ENCODE results near the gene HPCAL4. TPM values are rescaled to one million over a fixed set of nuclear protein-coding genes. Genes with fewer than 3 reads are reported as not detected.

HPCAL4 gene
- total RNA-seq, 1 experiment from 2014 or later = 0.50 TPM

- no peaks in the 10 kb centered on the region for H3K36me3 Mint-ChIP-seq
- DNase-seq (ENCODE audit: low spot score) = no peak
- H3K4me1 Mint-ChIP-seq = no peaks in the 10 kb centered on the region
- H3K27me3 Mint-ChIP-seq (ENCODE audit: low read depth) = peaks cover 100% of the 10 kb centered on the region
- no peak for ATAC-seq
- CTCF ChIA-PET = interaction anchor here (0.6 to 3.2 kb wide), 5 partner anchors 9 to 60 kb away, joined by 3 to 18 read pairs (median 4); partner anchors contain the start of gene HEYL
- TF ChIP-seq ZNF263 (CRISPR knock-in tag; IDR thresholded peaks at IDR 0.05; ENCODE audit: low read depth) = no peak
- TF ChIP-seq ATF2 (CRISPR knock-in tag; IDR thresholded peaks at IDR 0.05; ENCODE audit: borderline replicate concordance, low read depth) = no peak
- no peak for TF ChIP-seq ZNF423 (CRISPR knock-in tag; IDR thresholded peaks at IDR 0.05)
- TF ChIP-seq ZNF219 (CRISPR knock-in tag; IDR thresholded peaks at IDR 0.05; ENCODE audit: borderline replicate concordance) = no peak
- no peak for TF ChIP-seq ETV6 (CRISPR knock-in tag; IDR thresholded peaks at IDR 0.05)
- TF ChIP-seq ZBTB21 (CRISPR knock-in tag; IDR thresholded peaks at IDR 0.05; ENCODE audit: borderline replicate concordance) = no peak
- no peak for TF ChIP-seq JUN (CRISPR knock-in tag; IDR thresholded peaks at IDR 0.05)
- no peak for TF ChIP-seq FOXP1 (CRISPR knock-in tag; IDR thresholded peaks at IDR 0.05; ENCODE audit: borderline replicate concordance)
- no peak for TF ChIP-seq ZNF512 (CRISPR knock-in tag; IDR thresholded peaks at IDR 0.05; ENCODE audit: borderline replicate concordance)
- no peak for TF ChIP-seq RELA (CRISPR knock-in tag; IDR thresholded peaks at IDR 0.05; ENCODE audit: borderline replicate concordance)
- no peak for TF ChIP-seq ZMAT4 (CRISPR knock-in tag; IDR thresholded peaks at IDR 0.05)
- TF ChIP-seq NFE2L1 (CRISPR knock-in tag; IDR thresholded peaks at IDR 0.05) = no peak
- POLR2A ChIA-PET = no interaction called here
- no peak overlapping the region for H3K27ac Mint-ChIP-seq
- H3K4me3 Mint-ChIP-seq = no peak overlapping the region
- H3K9me3 Mint-ChIP-seq = no peaks in the 10 kb centered on the region
These were observed 24.5 kb downstream of the HPCAL4 start for GRCh38 chr1:39666772-39667171.

- DNase-seq (ENCODE audit: low spot score) (peak; percentile 44), ATAC-seq (peak; percentile 89)
- no peaks in the 10 kb centered on the region for H3K9me3 Mint-ChIP-seq
- H3K27me3 Mint-ChIP-seq (ENCODE audit: low read depth) = peaks cover 100% of the 10 kb centered on the region
- POLR2A ChIA-PET = no interaction called here
- TF ChIP-seq ZNF121 (CRISPR knock-in tag; IDR thresholded peaks at IDR 0.05) (no peak), ZNF219 (CRISPR knock-in tag; IDR thresholded peaks at IDR 0.05; ENCODE audit: borderline replicate concordance) (no peak), NFYB (CRISPR knock-in tag; conservative IDR thresholded peaks at IDR 0.05; ENCODE audit: low read depth) (peak; percentile 42; the same call in 1 of the 2 replicates), STAT6 (CRISPR knock-in tag; conservative IDR thresholded peaks at IDR 0.05; ENCODE audit: low read depth) (no peak), ATF6 (CRISPR knock-in tag; IDR thresholded peaks at IDR 0.05) (no peak), E2F1 (CRISPR knock-in tag; IDR thresholded peaks at IDR 0.05) (no peak)
- H3K4me1 Mint-ChIP-seq = no peaks in the 10 kb centered on the region
- H3K4me3 Mint-ChIP-seq = no peak overlapping the region
- H3K27ac Mint-ChIP-seq = no peak overlapping the region
- CTCF ChIA-PET = interaction anchor here (0.6 to 3.1 kb wide), 5 partner anchors 9 to 228 kb away, joined by 3 to 11 read pairs (median 6); partner anchors contain the start of gene NT5C1A
- H3K36me3 Mint-ChIP-seq = no peaks in the 10 kb centered on the region
These were observed 27.7 kb downstream of the HPCAL4 start for GRCh38 chr1:39663559-39663958.
